ENCODE results near the gene RAB34. TPM values are rescaled to one million over a fixed set of nuclear protein-coding genes. Genes with fewer than 3 reads are reported as not detected.
A peak's percentile ranks its signal among the peaks of the same experiment; 100 is the strongest.

Gene RAB34
- polyA plus RNA-seq, 1 experiment: 389 TPM

- ChIA-PET POLR2A (no interaction called here), CTCF (interaction anchor here (0.6 to 1.1 kb wide), 2 partner anchors 43 to 75 kb away, joined by 4 read pairs; no protein-coding TSS in a partner anchor)
- TF ChIP-seq, protein P1, sequence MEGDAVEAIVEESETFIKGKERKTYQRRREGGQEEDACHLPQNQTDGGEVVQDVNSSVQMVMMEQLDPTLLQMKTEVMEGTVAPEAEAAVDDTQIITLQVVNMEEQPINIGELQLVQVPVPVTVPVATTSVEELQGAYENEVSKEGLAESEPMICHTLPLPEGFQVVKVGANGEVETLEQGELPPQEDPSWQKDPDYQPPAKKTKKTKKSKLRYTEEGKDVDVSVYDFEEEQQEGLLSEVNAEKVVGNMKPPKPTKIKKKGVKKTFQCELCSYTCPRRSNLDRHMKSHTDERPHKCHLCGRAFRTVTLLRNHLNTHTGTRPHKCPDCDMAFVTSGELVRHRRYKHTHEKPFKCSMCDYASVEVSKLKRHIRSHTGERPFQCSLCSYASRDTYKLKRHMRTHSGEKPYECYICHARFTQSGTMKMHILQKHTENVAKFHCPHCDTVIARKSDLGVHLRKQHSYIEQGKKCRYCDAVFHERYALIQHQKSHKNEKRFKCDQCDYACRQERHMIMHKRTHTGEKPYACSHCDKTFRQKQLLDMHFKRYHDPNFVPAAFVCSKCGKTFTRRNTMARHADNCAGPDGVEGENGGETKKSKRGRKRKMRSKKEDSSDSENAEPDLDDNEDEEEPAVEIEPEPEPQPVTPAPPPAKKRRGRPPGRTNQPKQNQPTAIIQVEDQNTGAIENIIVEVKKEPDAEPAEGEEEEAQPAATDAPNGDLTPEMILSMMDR (IDR thresholded peaks at IDR 0.05; ENCODE audit: low read depth, low read length): no peak
- Histone ChIP-seq H3K27ac (ENCODE audit: low read depth, low read length) (no peak overlapping the region), H3K9me3 (ENCODE audit: control insufficient read depth, insufficient read depth, low read length) (no peaks in the 10 kb centered on the region), H3K4me3 (ENCODE audit: low read depth, low read length) (no peak overlapping the region), H3K27me3 (ENCODE audit: control insufficient read depth, insufficient read depth, low read length) (no peaks in the 10 kb centered on the region)
- DNase-seq (ENCODE audit: low read depth, low spot score): no peak
Measured at GRCh38 chr17:28688481-28688880, 29.2 kb downstream of the RAB34 start.

- Histone ChIP-seq H3K27ac (ENCODE audit: low read depth, low read length) (no peak overlapping the region), H3K27me3 (ENCODE audit: control insufficient read depth, insufficient read depth, low read length) (no peaks in the 10 kb centered on the region), H3K4me3 (ENCODE audit: low read depth, low read length) (no peak overlapping the region), H3K9me3 (ENCODE audit: control insufficient read depth, insufficient read depth, low read length) (no peaks in the 10 kb centered on the region)
- CTCF ChIA-PET: no interaction called here
- POLR2A ChIA-PET: no interaction called here
- no peak for DNase-seq (ENCODE audit: low read depth, low spot score)
- TF ChIP-seq, protein P1 (IDR thresholded peaks at IDR 0.05; ENCODE audit: low read depth, low read length): no peak
Measured at GRCh38 chr17:28686296-28686695, 31.4 kb downstream of the RAB34 start.

DNA sequence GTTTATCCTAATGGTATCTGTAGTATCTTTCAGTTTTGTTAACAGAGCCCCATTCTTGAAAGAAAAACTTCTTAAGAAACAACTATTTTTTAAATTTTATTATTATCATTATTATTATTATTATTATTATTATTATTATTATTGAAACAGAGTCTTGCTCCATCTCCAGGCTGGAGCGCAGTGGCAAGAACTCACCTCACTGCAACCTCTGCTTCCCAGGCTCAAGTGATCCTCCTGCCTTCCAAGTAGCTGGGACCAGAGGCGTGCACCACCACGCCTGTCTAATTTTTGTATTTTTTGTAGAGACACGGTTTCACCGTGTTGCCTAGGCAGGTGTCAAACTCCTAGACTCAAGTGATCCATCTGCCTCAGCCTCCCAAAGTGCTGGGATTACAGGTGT, 32.3 kb downstream of the RAB34 start:
- H3K27me3 ChIP-seq (ENCODE audit: control insufficient read depth, insufficient read depth, low read length): no peaks in the 10 kb centered on the region
- no peaks in the 10 kb centered on the region for H3K9me3 ChIP-seq (ENCODE audit: control insufficient read depth, insufficient read depth, low read length)
- ChIA-PET CTCF (no interaction called here), POLR2A (no interaction called here)
- TF ChIP-seq, protein P1 (IDR thresholded peaks at IDR 0.05; ENCODE audit: low read depth, low read length): no peak
- DNase-seq (ENCODE audit: low read depth, low spot score): no peak
- no peak overlapping the region for H3K4me3 ChIP-seq (ENCODE audit: low read depth, low read length)
- no peak overlapping the region for H3K27ac ChIP-seq (ENCODE audit: low read depth, low read length)

GRCh38 chr17:28684963-28685362, 32.7 kb downstream of the RAB34 start:
- Histone ChIP-seq H3K9me3 (ENCODE audit: control insufficient read depth, insufficient read depth, low read length) (no peaks in the 10 kb centered on the region), H3K27me3 (ENCODE audit: control insufficient read depth, insufficient read depth, low read length) (no peaks in the 10 kb centered on the region), H3K4me3 (ENCODE audit: low read depth, low read length) (no peak overlapping the region), H3K27ac (ENCODE audit: low read depth, low read length) (no peak overlapping the region)
- TF ChIP-seq, protein P1 (IDR thresholded peaks at IDR 0.05; ENCODE audit: low read depth, low read length): 0 out of 2 replicates have a peak, but pooled peaks have one; percentile 9
- ChIA-PET CTCF (no interaction called here), POLR2A (no interaction called here)
- no peak for DNase-seq (ENCODE audit: low read depth, low spot score)

DNA sequence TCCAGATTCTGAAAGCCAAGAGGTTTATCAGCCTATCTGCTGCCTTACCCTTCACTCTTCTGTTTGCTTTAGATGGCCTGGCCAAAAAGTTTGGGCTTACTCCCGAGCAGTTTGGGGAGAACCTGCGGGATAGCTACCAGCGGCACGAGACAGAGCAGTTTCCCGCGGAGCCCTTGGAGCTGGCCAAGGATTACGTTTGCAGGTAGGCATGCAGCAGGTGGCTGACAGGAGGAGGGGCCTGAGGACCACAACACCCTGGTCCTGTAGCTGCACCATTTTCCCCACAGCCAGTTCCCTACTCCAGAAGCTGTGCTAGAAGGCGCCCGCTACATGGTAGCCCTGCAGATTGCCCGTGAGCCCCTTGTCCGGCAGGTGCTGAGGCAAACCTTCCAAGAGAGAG, 35.0 kb downstream of the RAB34 start:
- CTCF ChIA-PET: no interaction called here
- H3K4me3 ChIP-seq (ENCODE audit: low read depth, low read length): no peak overlapping the region
- TF ChIP-seq, protein P1 (IDR thresholded peaks at IDR 0.05; ENCODE audit: low read depth, low read length): no peak
- H3K27me3 ChIP-seq (ENCODE audit: control insufficient read depth, insufficient read depth, low read length): no peaks in the 10 kb centered on the region
- POLR2A ChIA-PET: no interaction called here
- DNase-seq (ENCODE audit: low read depth, low spot score): no peak
- no peak overlapping the region for H3K27ac ChIP-seq (ENCODE audit: low read depth, low read length)
- no peaks in the 10 kb centered on the region for H3K9me3 ChIP-seq (ENCODE audit: control insufficient read depth, insufficient read depth, low read length)

Measured in AG04450 (cell line).